Keratinocyte (primary cell): Measurements from ENCODE around the gene TSPOAP1.

ENCODE experiments used
- EZH2 ChIP-seq: IDR thresholded peaks from one replicate; pipeline ENCODE4 v1.6.1; 2012; ENCODE audit warnings: inconsistent platforms, mild to moderate bottlenecking, low read length, moderate library complexity
- TF ChIP-seq, protein P1 (sequence below), 3 experiments: IDR thresholded peaks in 1 of 3; conservative IDR thresholded peaks in 1 of 3; optimal IDR thresholded peaks in 1 of 3; 2 replicates in 2 of 3; 3 replicates in 1 of 3; pipeline versions ENCODE3 to v1.5.1; 2011; ENCODE audit warnings: low read length in 3 of 3, mild to moderate bottlenecking in 3 of 3, moderate library complexity in 2 of 3, control low read depth in 1 of 3, inconsistent platforms in 1 of 3; ENCODE audit not compliant: insufficient read depth in 2 of 3; ENCODE audit errors: extremely low read depth in 1 of 3

DNA sequence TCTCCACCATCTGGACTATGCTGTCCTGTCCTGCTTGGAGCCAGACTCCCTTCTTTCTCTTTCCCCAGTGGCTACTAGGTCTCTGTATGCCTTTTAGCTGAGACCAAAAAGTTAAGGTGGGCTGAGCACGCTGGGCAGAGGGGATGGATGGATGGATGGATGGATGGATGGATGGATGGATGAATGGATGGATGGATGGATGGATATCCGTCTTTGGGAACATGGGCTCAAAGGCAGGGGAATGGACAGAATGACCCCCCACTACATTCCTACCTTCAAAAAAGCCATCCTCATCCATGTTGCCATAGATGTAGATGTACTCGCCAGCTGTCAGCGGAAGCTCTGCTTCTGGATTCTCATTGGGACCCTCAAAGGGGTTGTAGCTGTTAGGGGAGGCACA, 12.8 kb downstream of the TSPOAP1 start:
- TF ChIP-seq, protein P1, sequence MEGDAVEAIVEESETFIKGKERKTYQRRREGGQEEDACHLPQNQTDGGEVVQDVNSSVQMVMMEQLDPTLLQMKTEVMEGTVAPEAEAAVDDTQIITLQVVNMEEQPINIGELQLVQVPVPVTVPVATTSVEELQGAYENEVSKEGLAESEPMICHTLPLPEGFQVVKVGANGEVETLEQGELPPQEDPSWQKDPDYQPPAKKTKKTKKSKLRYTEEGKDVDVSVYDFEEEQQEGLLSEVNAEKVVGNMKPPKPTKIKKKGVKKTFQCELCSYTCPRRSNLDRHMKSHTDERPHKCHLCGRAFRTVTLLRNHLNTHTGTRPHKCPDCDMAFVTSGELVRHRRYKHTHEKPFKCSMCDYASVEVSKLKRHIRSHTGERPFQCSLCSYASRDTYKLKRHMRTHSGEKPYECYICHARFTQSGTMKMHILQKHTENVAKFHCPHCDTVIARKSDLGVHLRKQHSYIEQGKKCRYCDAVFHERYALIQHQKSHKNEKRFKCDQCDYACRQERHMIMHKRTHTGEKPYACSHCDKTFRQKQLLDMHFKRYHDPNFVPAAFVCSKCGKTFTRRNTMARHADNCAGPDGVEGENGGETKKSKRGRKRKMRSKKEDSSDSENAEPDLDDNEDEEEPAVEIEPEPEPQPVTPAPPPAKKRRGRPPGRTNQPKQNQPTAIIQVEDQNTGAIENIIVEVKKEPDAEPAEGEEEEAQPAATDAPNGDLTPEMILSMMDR (optimal IDR thresholded peaks at IDR 0.05 in 1 of 3, IDR thresholded peaks at IDR 0.05 in 1 of 3, conservative IDR thresholded peaks at IDR 0.05 in 1 of 3; ENCODE audit: extremely low read depth in 1 of 3, insufficient read depth in 2 of 3, low read length in 3 of 3), result no peak
- no peak for TF ChIP-seq EZH2
